Stimulated activated CD8-positive, alpha-beta memory T cell treated with anti-CD3 and anti-CD28 coated beads, Interleukin-15, amount 100 ng/mL, for 4 hours (primary cell): ENCODE measurements around the gene CPTP.
"Not testable (repeated sequence)": the region's sequence is repeated elsewhere in the genome, so short reads cannot be mapped to it uniquely, and the experiment has no call there.

ENCODE experiments used
- DNase-seq, 2 donors: peaks; one replicate each; pipeline ENCODE4 v3.0.0-alpha.2; 2020; ENCODE audit warnings: low read depth in 2 of 2

Gene CPTP

DNA sequence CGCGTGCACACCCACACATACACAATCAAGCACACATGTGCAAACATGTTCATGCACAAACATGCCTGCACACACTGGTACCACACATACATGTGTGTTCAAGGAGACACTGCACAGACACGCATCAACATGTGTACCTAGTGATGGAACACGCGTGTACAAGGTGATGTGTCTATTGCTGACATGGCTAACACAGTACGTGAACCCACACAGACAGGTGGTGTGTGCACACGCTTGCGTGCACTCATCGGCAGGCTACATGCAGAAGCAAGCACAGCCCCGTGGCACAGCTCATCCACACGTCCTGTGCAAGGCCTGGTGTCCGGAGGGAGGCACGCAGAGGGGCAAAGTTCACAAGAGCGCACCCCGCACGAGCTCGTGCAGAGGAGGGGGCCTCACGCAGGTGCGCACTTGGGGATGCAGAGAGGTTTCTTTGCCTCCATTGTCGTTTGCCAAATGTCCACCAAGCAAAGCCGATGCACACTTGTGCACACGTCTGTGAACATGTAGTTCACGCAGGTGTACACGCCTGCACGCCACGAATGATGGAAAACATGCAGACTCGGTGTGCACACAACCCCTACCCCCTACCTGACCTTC is 17.8 kb upstream of the CPTP start:
- DNase-seq = no peak

DNA sequence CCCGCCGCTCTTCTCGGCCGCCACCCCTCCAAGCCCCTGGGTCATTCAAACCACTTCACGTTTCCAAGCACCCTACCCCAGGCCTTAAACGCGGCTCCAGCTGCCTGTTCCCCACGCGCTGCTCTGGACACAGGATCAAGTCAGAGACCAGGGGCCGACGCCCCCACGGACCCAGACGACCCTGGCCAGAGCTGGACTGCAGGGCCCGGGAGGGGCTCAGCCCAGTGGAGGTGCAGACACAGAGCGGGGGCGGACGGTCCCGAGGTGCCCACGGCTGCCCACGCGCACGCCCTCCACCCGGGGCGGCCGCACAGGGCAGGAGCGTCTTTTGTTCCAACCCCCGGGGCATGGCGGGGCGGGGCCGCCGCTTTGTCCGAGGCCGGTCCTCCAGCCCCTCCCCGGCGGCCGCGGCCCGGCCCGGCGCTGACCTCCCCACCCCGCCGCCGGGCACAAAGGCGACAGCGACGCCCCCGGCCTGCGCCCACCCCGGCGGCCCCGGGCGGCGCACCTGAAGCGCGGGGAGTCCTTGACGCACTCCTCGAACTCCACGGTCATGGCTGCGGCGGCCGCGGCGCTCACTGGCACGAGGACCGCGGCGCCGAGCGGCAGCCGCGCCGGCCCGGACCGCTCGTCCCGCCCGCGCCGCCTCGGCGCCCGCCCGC is 17.2 kb upstream of the CPTP start:
- DNase-seq = no peak

DNA sequence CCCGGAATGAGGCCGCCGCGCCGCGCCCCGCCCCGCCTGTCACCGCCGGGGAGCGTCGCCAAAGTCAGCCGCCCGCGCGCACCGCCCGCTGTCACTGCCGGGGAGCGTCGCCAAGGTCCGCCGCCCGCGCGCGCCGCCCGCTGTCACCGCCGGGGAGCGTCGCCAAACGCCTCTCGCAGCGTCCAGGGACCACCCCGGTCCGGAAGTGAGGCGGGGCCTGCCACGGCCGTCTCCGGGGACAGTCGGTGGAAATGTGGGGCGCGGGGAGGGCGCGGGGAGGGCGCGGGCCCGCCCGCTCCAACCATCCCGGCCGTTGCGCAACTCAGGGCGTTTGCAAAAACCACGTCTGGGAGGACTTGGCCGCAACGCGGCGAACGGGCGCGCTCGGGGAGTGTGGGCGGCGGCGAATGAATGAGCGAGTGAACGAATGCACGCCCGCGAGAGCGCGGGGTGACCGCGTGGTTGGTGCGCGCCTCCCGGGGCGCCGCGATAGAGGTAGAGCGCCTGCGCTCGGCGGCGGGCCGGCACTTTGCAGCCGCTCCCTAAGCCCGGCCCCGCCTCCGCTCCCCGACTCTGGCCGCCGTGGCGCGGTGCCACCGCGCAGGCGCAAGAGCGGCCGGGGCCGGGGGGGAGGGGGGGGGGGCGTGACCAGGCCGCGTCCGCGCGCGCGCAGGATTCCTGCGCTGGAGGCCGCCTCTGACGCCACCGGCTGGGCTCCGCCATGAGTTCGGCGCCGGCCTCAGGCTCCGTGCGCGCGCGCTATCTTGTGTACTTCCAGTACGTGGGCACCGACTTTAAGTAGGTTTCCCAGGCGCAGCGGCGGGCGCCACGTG is 16.5 kb upstream of the CPTP start, which contains the start of the genes ACAP3 and PUSL1:
ACAP3 (minus strand) TSS at position 8 of the 833 bp plus-strand sequence. CDS start 115 bp downstream, outside the sequence.
PUSL1 (plus strand) TSS at position 675 of the 833 bp plus-strand sequence; CDS start at position 722, 47 bp downstream.
- DNase-seq = peak; percentile 73 to 82

DNA sequence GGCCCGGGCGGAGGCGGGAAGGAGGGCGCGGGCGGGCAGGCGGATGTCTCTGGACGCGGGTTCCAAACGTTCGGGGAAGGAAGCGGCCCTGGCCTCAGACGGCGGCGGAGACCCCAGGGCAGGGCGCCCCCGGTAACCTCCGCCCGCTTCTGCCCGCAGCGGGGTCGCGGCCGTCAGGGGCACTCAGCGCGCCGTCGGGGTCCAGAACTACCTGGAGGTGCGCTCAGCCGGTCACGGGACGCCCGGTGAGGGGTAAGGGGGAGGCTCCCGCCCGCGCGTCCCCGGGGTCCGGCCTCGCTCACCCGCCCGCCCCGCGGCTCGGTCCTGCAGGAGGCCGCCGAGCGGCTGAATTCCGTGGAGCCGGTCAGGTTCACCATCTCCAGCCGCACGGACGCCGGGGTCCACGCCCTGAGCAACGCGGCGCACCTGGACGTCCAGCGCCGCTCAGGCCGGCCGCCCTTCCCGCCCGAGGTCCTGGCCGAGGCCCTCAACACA is 15.8 kb upstream of the CPTP start:
- DNase-seq = no peak

DNA sequence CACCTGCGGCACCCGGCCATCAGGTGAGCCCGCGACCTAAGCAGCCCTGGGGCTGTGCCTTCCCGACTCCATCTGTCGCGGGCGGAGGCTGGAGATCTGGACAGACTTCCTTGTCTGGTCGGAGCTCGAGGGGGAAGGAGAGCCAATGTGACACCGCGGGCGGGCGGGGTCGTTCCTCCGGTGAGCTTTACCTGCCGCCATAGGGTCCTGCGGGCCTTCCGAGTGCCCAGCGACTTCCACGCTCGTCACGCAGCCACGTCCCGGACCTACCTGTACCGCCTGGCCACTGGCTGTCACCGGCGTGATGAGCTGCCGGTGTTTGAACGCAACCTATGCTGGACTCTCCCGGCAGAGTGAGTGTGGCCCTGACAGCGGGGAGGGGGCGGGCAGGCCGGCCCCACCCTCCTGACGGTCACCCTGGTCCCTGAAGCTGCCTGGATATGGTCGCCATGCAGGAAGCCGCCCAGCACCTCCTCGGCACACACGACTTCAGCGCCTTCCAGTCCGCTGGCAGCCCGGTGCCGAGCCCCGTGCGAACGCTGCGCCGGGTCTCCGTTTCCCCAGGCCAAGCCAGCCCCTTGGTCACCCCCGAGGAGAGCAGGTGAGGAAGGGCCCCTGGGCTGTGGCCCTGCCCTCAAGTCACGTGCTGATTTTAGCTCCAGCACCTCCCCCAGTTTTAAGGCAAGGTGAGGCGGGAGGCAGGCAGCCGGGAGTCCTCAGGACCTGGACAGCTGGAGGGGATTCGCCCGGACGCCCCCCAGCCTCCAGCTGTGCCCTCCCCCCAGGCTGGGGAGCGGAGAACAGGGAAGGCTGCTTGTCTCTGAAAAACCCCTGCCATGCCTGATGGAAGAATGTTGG is 15.1 kb upstream of the CPTP start:
- DNase-seq = no peak

DNA sequence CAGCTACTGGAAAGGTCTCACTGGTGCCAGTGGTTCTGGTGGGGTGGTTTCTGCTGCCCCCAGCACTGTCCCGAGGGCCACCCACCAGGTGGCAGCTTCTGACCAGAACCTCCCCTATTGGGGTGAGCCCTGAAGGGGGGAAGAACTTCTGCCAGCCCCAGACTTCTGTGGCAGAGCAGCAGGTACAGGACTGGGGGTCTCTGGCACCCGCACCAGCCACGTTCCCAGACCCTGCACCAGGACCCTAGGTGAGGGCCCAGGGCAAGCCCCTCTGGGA is 14.6 kb upstream of the CPTP start:
- DNase-seq = no peak

DNA sequence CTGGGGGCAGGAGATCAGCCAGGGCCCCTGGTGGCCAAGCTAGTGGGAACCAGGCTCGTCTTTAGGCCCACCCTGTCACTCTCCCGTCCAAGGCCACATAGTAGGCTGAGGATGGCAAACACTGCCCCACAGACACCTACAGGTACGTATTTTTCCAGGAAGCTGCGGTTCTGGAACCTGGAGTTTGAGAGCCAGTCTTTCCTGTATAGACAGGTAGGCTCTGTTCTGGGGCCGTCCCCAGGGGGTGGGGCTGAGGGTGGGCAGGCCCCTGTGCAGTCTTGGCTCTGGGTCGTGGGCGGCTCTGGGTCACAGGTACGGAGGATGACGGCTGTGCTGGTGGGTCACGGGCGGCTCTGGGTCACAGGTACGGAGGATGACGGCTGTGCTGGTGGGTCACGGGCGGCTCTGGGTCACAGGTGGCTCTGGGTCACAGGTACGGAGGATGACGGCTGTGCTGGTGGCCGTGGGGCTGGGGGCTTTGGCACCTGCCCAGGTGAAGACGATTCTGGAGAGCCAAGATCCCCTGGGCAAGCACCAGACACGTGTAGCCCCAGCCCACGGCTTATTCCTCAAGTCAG is 14.0 kb upstream of the CPTP start:
- no peak for DNase-seq

DNA sequence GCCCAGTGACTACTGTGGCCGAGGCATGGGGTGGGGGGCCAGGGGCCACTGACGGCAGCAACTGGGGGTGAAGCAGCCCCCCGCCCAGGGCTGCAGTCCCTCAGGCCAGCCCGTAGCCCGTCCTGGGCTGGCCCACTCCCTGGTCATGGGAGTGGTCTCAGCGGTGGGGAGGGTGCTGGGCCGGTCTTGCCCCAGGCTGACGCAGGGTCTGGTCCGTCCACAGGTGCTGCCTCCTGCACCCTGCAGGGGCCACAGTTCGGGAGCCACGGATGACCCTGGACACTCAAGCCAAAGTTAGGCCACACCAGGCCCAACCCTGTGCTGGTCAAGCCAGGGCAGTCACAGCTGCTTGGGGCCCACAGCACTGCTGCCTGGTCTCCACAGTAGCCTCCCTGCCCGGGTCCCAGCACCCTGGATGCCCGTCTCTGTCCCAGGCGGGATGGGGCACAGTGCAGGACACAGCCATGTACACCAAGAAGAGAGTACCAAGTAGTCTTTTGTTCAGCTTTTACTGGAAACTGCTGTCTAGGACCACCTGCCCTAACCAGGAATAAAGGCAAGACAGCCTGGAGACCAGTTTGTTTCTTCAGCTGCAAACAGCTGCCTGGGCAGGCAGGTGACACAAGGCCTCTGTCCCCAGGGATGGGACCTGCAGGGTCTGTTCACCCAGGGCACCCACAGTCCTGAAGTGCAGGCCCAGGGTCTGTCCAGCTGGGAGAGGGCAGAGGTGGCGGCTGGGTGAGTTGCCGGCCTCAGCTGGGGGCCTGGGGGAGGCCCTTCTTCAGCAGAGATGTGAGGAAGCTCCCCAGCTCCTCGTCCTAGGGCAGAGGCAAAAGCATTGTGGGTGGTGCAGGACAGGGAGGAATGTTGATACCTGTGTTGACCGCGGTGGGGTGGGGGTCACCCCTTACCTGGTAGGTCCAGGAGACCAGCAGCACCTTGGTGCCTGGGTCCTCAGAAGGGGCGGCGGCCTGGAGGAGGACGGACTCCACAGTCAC is 13.2 kb upstream of the CPTP start:
- no peak for DNase-seq

DNA sequence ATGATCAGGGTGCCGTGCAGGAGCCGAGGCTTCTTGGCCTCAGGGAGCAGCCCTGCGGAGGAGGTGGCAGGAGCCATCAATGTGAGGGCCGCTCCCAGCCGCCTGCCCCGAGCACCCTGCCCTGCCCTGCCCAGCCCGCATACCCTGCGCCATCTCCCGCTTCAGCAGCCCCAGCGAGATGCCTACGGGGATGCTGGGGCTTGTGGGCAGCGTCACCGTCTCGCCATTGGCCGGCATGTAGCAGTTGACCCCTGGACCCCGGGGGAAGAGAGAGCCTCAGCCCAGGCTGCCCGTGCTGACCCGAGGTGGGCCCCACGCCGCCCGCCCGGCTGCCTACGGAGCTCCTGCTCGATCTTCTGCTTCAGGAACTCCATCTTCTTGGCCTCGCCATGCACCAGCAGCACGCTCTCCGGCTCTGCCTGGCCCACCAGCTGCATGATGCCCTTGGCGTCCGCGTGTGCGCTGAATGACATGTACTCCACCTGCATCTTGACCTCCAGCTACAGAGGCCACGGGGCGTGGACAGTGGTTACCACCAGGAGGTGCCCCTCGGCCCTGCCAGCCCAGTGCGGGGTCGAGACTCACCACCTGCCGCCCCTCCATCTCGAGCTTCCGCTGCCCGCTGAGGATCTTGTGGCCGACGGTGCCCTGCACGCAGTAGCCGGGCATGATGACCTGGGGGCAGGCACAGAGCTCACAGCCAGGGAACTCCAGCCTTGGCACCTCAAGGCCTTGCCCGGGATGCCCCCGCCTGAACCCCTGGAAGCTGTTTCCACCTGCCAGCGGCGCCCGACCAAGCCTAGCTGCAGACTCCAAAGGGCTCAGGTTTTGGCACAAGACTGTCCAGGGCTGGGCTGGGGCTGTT is 11.9 kb upstream of the CPTP start:
- no peak for DNase-seq

DNA sequence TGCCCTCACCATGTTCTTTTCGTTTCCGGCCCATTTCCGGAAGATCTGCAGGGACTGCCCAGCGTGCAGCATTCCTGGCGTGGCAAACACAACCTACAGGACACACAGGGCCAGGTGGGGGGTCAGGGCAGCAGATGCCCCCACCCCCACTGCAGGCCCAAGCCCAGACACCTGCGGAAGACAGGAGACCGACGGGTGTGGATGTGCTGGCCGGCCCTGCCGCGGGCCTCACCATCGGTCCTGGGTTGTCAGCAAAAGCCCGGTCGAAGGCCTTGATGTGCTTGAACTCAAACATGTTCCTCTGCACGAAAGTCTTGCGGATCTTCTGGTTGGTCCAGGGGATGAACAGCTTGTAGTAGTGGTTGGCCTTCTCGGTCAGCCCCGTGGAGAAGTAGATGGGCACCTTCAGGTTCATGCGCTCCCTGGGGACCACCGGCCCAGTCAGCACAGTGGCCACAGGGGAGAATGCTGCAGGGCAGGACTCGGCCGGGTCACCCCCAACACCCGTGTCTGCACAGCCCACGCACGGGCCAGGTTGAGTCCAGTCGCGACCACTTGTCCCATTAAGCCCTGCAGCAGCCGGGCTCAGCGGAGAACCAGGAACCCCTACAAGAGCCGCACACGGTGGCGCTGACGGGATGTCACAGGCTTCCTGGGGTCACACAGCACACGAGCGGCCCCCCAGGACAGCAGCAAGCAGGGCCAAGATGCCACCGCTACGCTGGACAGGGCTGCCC is 10.9 kb upstream of the CPTP start:
- DNase-seq = no peak

DNA sequence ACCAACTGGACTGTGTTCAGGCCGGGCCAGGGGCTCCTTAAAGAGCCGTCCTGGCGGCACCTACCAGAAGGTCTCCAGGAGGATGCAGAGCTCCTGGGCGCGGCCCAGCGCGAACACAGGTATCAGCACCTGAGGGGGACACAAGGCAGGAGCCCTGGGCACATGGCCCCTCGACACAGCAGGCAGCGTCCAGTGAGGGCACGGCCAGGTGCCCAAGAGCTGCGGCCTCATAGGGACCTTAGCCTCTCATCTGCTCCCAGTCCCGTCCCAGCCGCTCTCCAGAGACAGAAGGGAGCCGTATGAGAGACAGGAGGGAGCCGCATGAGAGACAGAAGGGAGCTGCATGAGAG is 10.4 kb upstream of the CPTP start:
- no peak for DNase-seq

DNA sequence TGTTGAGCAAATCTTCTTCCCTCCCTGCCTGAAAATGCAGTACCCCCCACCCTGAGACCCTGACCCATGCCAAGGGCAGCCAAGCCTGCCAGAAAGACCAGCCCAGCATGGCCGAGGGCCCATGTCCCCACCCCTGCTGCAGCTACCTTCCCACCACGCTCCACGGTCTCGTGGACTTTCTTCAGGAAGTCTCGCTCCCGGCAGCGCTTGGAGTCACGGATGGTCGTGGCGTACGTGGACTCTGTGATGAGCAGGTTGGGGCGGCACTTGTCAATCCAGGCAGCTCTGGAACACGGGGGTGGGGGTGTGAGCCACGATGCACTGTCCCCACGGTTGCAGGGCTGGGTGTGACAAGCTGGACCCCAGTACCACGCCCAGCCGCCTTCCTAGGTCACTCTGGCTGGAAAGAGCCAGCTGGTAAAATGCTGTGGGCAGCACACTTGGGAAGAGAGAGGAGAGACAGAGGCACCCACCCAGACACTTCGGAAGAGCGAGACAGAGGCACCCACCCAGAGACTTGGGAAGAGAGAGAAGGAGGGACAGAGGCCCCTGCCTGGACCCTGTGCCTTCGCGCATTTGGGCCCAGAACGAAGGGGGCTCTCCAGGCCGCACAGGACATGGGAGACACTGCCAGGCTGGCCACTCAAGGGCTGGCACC is 9.8 kb upstream of the CPTP start:
- DNase-seq = no peak

DNA sequence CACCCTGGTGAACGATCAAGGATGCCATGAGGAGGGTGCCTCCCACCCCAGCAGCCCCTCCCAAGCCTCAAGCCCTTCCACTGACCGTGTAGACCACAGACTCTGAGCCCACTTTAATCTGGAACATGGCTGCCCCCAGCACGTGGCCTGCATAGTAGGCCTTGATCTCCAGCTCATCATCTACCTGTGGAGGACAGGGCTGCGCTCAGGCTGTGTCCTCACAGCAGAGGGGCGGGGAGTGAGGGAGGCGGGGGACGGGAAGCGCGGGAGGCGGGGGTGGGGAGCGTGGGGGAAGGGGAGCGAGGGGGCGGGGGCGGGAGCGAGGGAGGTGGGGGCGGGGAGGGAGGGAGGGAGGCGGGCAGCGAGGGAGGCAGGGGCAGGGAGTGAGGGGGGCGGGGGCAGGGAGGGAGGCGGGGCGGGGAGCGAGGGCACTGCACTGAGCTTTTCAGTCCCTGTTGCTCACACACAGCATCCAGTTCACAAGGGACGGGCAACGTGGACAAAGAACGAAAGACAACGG is 9.1 kb upstream of the CPTP start:
- no peak for DNase-seq

DNA sequence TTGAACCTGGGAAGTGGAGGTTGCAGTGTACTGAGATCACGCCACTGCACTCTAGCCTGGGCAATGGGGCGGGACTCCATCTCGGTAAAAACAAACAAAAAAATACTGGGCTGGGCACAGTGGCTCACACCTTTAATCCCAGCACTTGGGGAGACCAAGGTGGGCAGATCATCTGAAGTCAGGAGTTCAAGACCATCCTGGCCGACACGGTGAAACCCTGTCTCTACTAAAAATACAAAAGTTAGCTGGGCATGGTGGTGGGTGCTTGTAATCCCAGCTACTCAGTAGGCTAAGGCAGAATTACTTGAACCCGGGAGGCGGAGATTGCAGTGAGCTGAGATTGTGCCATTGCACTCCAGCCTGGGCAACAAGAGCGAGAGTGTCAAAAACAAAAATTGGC is 8.4 kb upstream of the CPTP start:
- DNase-seq = not testable (repeated sequence)

DNA sequence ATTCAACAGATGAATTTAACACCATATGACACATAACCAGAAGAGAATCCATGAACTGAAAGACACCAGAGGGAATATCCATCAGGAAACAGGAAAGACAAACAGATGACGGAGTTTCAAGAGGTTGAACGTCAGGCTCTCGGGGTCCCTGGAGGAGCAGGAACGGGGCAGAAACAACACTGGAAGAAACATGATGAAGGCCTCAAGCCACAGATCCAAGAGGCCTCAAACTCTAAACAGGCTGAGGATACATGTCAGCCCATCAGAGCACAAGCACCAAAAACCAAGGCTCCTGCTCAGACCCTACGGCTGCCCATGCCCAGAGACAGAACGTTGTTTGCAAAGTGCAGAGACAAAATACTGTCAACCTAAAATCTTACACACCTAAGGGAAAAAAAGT is 7.2 kb upstream of the CPTP start:
- DNase-seq = no peak

DNA sequence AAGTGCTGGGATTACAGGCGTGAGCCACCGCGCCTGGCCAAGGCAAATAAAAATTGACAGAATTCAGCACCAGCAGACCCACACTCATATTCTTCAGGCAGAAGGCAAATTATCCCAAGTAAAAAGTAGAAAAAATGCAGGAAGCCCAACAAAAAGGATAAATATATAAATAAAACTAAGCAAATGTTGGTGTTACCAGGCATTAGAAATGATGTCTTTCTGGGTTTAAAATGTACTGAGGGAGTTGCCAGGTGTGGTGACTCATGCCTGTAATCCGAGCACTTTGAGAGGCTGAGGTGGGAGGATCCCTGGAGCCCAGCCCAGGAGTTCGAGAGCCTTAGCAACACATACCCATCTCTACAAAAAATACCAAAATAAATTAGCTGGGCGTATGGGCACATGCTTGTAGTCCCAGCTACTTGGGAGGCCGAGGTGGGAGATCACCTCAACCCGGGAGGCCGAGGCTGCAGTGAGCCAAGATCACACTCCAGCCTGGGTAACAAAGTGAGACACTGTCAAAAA is 6.4 kb upstream of the CPTP start:
- no peak for DNase-seq

DNA sequence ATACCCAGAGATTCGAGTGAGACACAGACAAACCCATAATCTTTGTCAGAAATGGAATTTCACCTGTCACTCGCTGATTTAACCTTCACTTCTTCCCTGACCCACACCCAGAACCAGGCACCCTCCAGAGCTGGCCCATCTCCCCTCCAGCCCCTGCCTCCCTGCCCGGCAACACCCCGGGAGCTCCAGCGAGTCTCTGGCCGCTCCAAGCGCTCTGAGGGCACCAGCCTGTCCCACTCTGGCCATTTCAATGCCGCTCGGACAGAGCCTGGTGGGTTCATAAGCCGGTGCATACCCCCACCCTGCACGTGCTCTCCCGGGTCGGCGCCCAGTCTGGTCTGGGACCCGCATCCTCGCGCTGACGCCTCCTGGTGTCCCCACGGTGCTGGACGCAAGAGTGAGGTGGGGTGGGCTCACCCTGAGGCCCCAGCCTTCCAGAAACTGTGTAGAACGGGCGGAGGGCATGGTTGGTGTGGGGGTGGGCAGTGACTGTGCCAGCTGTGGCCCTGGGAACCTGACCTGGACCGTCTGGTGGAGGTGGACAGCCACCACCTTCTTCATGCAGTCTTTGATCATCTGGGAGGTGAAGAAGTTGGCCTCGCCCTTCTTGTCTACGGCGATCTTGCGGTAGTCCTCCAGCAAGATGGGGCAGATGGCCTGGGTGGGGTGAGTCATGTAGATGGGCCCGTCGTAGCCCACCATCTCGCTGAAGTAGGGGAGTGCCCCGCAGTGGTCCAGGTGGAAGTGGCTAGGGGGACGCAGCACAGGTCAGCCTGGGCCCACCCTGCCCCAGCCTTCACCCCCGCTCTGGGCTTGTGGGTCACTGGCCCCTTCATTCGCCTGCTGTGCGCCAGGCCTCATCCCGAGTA is 5.6 kb upstream of the CPTP start:
- no peak for DNase-seq
